GM18867 (cell line): ENCODE data around the gene NFIB.
A peak's percentile ranks its signal among the peaks of the same experiment; 100 is the strongest.

Experiments used
- ATAC-seq: cut with Tn5 transposase; IDR thresholded peaks from one replicate; pipeline ENCODE4 v1.9.1; 2021; ENCODE audit warnings: mild to moderate bottlenecking, moderate library complexity; ENCODE audit not compliant: unreplicated experiment

The NFIB gene

DNA sequence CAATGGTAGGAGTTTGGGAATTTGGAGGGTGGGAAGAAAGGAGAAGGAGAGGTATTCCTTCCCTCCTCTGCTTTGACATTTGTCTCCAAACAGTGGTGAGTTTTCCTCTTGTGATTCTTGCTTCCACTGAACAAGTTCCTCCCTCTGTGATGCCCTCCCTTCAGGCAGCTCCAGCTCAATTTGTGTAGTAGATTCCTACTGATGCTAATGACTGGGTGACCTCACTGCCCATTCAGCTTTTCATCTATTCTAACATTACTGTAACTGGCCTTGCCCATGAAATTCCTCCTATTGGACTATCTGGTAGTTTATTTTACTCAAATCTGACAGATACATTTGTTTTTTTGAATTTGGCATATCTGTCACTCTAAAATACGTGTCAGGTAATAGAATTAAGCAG is 121.4 kb downstream of the NFIB start:
- no peak for ATAC-seq

- no peak for ATAC-seq
These were observed 122.4 kb downstream of the NFIB start for GRCh38 chr9:14191512-14191911.

GRCh38 chr9:14190240-14190639 is 123.7 kb downstream of the NFIB start:
- ATAC-seq, result no peak

- ATAC-seq, result no peak
These were observed 124.4 kb downstream of the NFIB start for GRCh38 chr9:14189578-14189977.

GRCh38 chr9:14189146-14189545 is 124.8 kb downstream of the NFIB start:
- no peak for ATAC-seq

DNA sequence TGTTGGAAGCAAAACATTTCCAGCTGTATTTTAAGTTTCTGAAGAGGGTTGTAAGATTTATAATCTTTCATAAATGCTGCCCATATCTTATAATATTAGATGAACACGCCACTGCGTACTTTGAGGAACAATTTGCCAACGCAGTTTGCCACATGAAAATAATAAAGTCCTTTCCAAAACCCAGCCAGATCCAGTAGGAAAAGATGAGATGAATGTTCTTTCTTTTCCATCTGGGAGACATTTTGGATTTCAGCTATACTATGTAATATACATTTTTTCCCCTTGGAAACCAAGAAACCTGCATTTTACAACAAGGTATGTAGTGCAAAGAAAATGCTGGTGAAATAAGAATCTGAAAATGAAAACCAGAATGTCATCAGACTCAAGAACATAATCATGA is 125.4 kb downstream of the NFIB start:
- ATAC-seq, result no peak

DNA sequence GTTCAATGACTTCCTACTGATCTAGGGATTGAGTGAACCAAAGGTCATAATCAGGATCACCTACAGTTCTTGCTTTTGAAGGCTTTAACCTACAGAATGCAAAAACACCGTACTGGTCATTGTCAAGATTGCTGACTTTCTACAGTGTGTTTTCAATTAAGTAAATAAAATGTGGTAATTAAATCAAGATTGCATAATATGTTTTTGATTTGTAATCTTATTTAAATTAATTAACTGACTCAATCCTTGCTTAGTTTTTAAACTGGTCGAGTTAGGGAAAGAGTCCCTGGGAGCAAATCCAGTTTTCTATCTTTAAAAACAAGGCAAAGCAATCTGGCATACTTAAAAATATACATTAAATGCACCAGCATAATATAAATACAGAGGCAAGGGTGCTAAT is 125.9 kb downstream of the NFIB start:
- ATAC-seq, result no peak

DNA sequence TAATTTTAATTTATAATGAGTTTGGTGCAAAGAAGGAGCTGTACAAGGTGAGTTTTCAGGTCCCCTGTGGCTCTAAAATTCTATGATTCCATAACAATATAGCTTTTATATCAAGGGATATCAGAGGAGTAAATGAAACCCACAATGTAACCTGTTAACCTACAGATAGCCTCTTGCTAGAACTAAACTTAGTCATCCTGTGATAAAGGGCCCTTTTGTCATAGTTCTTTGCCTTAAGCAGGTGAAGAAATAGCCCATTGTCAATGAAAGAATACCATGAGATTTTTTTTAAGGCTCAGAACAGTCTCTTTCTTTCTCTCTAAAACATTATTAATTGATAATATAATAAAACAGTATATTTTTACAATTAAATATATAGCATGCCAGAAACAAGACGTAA is 127.8 kb downstream of the NFIB start:
- no peak for ATAC-seq

DNA sequence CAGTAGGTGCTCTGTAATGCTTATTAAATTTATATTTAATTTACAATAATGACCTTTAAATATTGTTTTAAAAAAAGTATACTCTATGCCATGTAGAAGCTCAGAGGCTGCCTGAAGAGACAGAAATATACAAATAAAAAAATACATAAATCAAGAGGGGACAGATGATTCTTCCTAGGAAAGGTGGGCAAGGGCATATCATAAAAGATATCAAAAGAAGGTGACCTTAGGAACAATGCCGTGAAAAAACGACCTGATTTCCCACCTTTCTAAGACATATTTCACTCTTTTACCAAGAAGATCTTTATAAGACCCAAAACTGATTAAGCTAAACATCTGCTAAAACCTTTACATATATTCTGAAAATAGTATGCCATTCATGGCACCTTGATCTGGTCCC is 128.9 kb downstream of the NFIB start:
- ATAC-seq, result no peak

GRCh38 chr9:14183001-14183400 is 130.9 kb downstream of the NFIB start:
- no peak for ATAC-seq

- ATAC-seq, result no peak
These were observed 132.9 kb downstream of the NFIB start for GRCh38 chr9:14180960-14181537.

DNA sequence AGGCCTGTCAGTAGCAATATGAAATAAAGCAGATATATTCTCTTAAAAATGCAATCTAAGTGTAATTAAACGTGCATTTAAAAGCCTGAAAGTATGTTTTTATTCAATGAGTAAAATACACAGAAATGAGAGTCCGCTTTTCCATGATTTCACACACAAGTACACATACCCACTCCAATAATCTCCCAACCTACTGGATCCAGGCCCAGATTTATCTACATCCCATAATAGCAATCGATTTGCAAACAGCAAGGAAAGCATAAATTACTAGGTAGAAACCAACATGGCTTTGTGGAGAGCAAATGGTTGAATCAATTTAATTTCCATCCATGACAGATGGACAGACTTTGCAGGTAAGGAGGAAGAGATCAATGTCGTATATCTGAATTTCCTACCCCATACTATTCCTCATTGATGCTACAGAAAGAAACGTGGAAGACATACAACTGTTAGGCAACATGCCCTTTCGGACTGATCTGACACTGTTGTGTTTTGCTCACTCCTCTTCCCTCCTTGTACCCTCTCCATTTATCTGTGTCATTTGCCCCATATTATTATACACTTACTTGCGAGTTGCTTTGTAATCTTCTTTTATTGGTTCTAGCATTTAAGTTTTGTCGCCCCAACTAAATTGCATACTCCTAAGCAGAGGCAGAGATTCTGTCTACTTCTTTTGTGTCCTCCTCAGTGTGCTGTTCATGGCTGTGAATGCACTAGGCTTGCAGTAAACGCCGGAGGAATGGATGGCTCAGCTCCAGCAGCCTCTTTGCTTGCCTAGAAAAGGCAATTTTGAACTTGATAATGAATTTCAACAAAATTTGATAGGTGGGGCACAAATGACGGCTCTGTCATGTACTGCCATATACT is 133.6 kb downstream of the NFIB start:
- no peak for ATAC-seq

- no peak for ATAC-seq
These were observed 134.5 kb downstream of the NFIB start for GRCh38 chr9:14179449-14179848.

- no peak for ATAC-seq
These were observed 138.2 kb downstream of the NFIB start for GRCh38 chr9:14175778-14176177.

- no peak for ATAC-seq
These were observed 140.2 kb downstream of the NFIB start for GRCh38 chr9:14173713-14174112.

DNA sequence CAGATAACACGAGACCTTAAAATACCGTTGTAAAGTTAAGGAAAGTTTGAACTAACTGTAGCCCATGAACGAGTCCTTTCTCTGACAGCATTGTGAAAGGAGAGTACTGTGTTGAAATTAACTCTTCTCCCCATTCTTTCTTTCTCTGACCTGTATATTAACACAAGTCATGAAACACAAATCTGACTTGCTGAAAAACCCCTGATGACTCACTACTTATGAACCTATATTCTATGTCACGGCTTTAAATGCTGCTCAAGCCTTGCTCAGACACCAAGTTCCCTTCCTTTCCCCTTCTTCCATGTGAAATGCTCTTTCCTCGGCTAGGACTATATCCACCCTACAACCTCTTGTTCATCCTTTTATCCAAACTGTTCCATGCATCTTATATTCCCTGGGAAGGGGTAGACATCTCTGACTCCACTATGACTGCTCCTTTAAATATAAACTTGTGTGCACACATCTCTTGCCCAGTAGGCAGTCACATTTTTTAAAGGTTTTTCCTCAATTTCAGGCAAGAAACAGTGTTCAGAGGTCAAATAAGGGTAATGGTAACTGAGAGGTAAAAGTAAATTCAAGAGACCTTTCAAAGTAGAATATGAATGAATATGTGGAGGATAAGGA is 142.9 kb downstream of the NFIB start:
- ATAC-seq, result peak; percentile 74

DNA sequence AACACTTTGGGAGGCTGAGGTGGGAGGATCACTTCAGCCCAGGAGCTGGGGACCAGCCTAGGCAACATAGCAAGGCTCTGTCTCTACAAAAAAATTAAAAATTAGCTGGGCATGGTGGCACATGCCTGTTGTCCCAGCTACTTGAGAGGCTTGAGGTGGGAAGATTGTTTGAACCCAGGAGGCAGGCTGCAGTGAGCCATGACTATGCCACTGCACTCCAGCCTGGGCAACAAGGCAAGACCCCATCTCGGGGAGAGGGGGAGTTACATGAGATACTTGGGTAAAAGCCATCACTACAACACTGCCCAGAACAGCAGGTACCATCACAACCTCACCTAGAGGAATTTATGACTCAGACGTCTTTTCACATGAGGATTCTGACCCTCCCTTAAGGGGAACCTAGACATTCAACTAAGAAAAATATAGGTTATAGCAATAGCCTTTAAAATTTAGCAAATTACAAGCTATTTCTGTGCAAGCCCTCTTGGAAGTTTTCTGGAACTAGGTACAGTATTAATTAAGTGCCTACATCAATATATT is 143.5 kb downstream of the NFIB start:
- no peak for ATAC-seq

GRCh38 chr9:14168381-14168780 is 145.6 kb downstream of the NFIB start:
- ATAC-seq, result no peak

DNA sequence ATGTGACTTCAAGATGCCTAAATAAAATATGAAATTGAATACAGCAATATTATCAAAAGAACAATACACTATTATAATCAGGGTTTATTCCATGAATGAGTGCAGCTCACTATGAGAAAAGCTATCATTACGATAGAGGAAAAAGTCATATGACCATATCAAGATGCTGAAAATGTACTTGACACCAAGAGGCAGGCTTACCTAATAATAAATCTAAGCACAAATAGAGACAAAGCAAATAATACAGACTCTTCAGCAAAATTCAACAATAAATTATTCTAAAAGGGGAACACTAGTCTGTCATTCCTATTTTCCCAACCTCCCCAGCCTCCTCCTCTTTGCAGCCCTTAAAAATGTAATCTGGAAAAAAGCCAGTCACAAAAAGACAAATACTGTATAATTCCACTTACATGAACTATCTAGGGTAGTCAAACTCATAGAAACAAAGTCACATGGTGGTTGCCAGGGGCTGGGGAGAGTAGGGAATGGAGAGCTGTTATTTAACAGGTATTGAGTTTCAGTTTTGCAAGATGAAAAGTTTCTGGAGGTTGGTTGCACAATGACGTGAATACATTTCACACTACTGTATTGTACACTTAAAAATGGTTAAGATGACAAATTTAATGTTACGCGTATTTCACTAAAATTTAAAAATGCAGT is 148.4 kb downstream of the NFIB start:
- no peak for ATAC-seq

GRCh38 chr9:14164908-14165307 is 149.0 kb downstream of the NFIB start:
- no peak for ATAC-seq

GRCh38 chr9:14159440-14160216 is 154.3 kb downstream of the NFIB start:
- no peak for ATAC-seq
